Hepatocyte (in vitro differentiated cells): ENCODE results near the gene SH2D7. TPM values are rescaled to one million over a fixed set of nuclear protein-coding genes. Genes with fewer than 3 reads are reported as not detected.

Experiments used
- DNase-seq: peaks from one replicate; pipeline ENCODE4 v3.0.0-alpha.2; 2016; ENCODE audit warnings: low spot score
- H2AFZ ChIP-seq: fragments of 200-600 bp; sonication (generic); 2 replicates; pipeline ENCODE4 v1.6.0; 2016; ENCODE audit warnings: antibody characterized with exemption, mild to moderate bottlenecking
- H3K27ac ChIP-seq: fragments of 200-600 bp; sonication (generic); 2 replicates; pipeline ENCODE4 v1.5.1; 2016; ENCODE audit warnings: mild to moderate bottlenecking
- H3K27me3 ChIP-seq: fragments of 200-600 bp; sonication (generic); 2 replicates; pipeline ENCODE4 v1.6.1; 2016
- H3K36me3 ChIP-seq: fragments of 200-600 bp; sonication (generic); replicated peaks from 2 replicates; pipeline ENCODE4 v1.5.1; 2016; ENCODE audit warnings: low read depth; ENCODE audit not compliant: insufficient read depth
- H3K4me1 ChIP-seq: fragments of 200-600 bp; sonication (generic); 2 replicates; pipeline ENCODE4 v1.5.1; 2016; ENCODE audit warnings: mild to moderate bottlenecking, moderate library complexity; ENCODE audit not compliant: insufficient read depth
- H3K4me2 ChIP-seq: fragments of 200-600 bp; sonication (generic); 2 replicates; pipeline ENCODE4 v1.6.0; 2016
- H3K4me3 ChIP-seq: fragments of 200-600 bp; sonication (generic); 2 replicates; pipeline ENCODE4 v1.5.1; 2016; ENCODE audit warnings: mild to moderate bottlenecking
- H3K79me2 ChIP-seq: fragments of 200-600 bp; sonication (generic); 2 replicates; pipeline ENCODE4 v1.6.0; 2017; ENCODE audit warnings: mild to moderate bottlenecking
- H3K9me2 ChIP-seq: fragments of 200-600 bp; sonication (generic); replicated peaks from 2 replicates; pipeline ENCODE4 v1.6.0; 2017; ENCODE audit warnings: mild to moderate bottlenecking; ENCODE audit not compliant: insufficient read depth
- H3K9me3 ChIP-seq: fragments of 200-600 bp; sonication (generic); 2 replicates; pipeline ENCODE4 v1.5.1; 2016; ENCODE audit warnings: low read depth, mild to moderate bottlenecking
- H4K20me1 ChIP-seq: fragments of 200-600 bp; sonication (generic); 2 replicates; pipeline ENCODE4 v1.6.0; 2016; ENCODE audit warnings: mild to moderate bottlenecking; ENCODE audit not compliant: insufficient read depth, poor library complexity, severe bottlenecking
- EZH2 ChIP-seq: fragments of 200-600 bp; sonication (generic); IDR thresholded peaks from 2 replicates; pipeline ENCODE4 v1.6.1; 2016; ENCODE audit warnings: antibody characterized with exemption, mild to moderate bottlenecking, borderline replicate concordance
- EZH2phosphoT487 ChIP-seq: fragments of 200-600 bp; sonication (generic); IDR thresholded peaks from one replicate; pipeline ENCODE4 v1.6.1; 2018; ENCODE audit warnings: antibody characterized with exemption, mild to moderate bottlenecking, low read depth, moderate library complexity; ENCODE audit not compliant: unreplicated experiment, severe bottlenecking
- WGBS: methylation state at CpG from one replicate; pipeline ENCODE4 v1.1.6; 2016; ENCODE audit warnings: low lambda C conversion rate; ENCODE audit errors: missing lambda C conversion rate; 5-methylcytosine and 5-hydroxymethylcytosine counted together
- polyA plus RNA-seq: library from polyadenylated mRNA; unstranded; fragments of >200 nt; fragmentation: Nextera tagmentation; extraction: Ambion mirVana; gene quantifications from 2 replicates; pipeline ENCODE4 v1.2.1, GENCODE V29; 2016
- total RNA-seq: library from RNA; depleted of rRNA; stranded (reverse); fragments of >200 nt; gene quantifications from 2 replicates; pipeline ENCODE4 v1.2.3, GENCODE V29; 2014
- TF ChIP-seq, protein P1 (sequence below): fragments of 200-600 bp; sonication (generic); IDR thresholded peaks from 2 replicates; pipeline ENCODE4 v1.5.1; 2016; ENCODE audit warnings: antibody characterized with exemption, mild to moderate bottlenecking; ENCODE audit not compliant: poor library complexity

The SH2D7 gene
- total and polyA plus RNA-seq, 2 experiments from 2014 or later: 0.22 TPM; not detected in 1

DNA sequence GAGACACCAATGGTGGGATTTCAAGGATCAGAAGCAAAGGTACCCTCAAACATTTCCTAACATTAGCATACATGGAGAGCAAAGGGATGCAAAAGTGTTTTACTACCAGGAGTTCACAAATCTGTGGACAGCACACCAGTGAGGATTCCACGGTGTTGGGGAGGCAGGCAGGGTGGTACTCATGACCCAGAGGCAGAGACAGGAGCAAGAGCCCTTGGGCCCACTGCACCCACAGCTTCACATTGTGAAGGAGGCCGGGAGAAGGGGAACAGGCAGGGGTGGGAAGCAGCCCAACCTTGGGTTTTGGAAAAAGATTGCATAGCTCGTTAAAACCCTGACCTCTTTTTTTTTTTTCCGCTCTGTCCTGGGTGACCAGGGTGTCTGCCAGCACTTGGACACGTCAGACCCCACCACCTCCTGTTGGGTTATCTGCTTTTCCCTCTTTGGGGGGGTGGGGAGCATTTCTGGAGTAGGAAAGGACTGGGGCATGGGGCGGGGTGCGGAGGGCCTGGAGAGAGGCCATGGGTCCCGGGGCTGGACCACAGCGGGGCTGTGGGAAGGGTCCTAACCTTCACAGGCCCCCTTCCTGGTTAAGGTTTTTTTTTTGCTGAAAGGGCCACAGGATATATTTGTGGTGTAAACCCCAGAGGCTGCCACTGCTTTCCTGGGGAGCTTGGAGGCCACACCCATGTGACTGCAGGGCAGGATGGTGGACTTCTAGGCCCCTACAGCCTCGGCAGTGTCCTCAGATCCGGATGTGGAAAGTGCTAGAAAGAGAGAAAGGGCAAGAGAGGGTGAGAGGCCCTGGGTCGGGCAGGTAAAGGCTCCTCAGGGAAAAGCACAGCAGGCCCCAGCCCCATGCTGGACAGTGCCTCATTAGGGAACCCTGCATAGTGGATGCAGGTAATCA, 12.5 kb downstream of the SH2D7 start:
- Histone ChIP-seq H3K4me2 (no peak overlapping the region), H2AFZ (no peak overlapping the region), H3K4me3 (no peak overlapping the region), H3K27me3 (no peaks in the 10 kb centered on the region), H3K79me2 (no peaks in the 10 kb centered on the region), H3K27ac (no peak overlapping the region), H3K4me1 (no peaks in the 10 kb centered on the region), H3K9me2 (no peaks in the 10 kb centered on the region), H3K9me3 (no peaks in the 10 kb centered on the region), H3K36me3 (no peaks in the 10 kb centered on the region), H4K20me1 (no peaks in the 10 kb centered on the region)
- DNase-seq: no peak
- 87% methylated on average over 12 of the region's 12 CpGs for WGBS
- TF ChIP-seq EZH2phosphoT487: no peak
- TF ChIP-seq, protein P1, sequence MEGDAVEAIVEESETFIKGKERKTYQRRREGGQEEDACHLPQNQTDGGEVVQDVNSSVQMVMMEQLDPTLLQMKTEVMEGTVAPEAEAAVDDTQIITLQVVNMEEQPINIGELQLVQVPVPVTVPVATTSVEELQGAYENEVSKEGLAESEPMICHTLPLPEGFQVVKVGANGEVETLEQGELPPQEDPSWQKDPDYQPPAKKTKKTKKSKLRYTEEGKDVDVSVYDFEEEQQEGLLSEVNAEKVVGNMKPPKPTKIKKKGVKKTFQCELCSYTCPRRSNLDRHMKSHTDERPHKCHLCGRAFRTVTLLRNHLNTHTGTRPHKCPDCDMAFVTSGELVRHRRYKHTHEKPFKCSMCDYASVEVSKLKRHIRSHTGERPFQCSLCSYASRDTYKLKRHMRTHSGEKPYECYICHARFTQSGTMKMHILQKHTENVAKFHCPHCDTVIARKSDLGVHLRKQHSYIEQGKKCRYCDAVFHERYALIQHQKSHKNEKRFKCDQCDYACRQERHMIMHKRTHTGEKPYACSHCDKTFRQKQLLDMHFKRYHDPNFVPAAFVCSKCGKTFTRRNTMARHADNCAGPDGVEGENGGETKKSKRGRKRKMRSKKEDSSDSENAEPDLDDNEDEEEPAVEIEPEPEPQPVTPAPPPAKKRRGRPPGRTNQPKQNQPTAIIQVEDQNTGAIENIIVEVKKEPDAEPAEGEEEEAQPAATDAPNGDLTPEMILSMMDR: no peak
- TF ChIP-seq EZH2: no peak

DNA sequence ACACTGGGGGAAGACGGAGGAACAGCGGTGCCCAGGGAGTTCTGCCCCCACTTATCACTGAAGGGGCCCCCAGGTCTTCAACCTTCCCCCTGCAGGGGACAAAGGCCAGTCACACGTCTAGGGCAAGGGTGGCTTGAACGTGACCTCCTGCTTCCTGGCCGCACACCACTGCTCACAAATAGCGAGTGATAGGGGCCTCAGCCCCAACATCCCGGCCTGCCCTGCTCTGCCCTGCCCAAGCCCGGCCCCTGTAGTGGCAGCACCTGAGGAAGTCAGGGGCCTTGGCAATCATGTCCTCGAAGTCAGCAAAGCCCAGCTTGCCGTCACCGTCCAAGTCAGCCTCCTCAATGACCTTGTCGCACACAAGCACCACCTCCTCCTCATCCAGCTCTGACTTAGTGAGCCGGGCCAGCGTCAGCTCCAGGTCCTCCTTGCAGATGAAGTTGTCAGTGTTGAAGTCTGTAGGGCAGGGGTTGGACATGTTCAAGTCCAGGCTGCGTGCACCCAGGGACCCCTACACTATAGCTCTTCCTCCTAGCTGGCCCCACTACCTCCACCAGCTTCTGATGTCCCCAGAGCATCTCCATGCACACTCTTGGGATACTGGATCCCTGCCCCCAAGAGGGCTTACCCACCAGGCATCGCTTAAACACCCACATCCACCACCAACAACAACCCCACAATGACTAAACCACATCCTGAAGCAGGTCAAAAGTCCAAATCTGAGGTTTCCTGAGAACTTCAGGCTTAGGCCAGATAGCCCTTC, 13.3 kb downstream of the SH2D7 start:
- DNase-seq: no peak
- 92% methylated on average over 16 of the region's 16 CpGs for WGBS
- H2AFZ ChIP-seq: no peak overlapping the region
- no peaks in the 10 kb centered on the region for H4K20me1 ChIP-seq
- H3K4me3 ChIP-seq: no peak overlapping the region
- TF ChIP-seq, protein P1: no peak
- TF ChIP-seq EZH2 (no peak), EZH2phosphoT487 (no peak)
- no peaks in the 10 kb centered on the region for H3K27me3 ChIP-seq
- no peaks in the 10 kb centered on the region for H3K9me2 ChIP-seq
- no peaks in the 10 kb centered on the region for H3K79me2 ChIP-seq
- no peaks in the 10 kb centered on the region for H3K4me1 ChIP-seq
- no peak overlapping the region for H3K4me2 ChIP-seq
- no peaks in the 10 kb centered on the region for H3K9me3 ChIP-seq
- H3K36me3 ChIP-seq: no peaks in the 10 kb centered on the region
- H3K27ac ChIP-seq: no peak overlapping the region

DNA sequence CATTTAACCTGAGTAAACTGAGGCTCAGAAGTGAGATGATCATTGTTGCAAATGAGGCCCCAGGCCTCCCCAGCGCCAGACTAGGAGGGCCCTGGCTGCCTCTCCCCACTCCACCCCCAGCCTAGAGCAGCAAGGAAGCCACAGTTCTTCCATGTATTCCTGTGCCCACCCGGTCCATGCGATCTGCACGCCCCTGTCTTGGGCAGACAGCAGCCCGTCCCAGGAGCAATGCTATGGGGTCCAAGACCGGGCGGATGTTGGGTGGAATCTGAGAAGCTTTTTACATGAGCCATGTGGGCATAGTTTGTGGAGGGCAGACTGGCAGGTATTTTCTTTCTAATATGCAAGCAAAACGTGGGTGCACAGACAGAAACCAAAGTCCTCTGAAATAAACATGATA, 15.1 kb downstream of the SH2D7 start:
- no peak for DNase-seq
- 95% methylated on average over 8 of the region's 8 CpGs for WGBS
- Histone ChIP-seq H3K4me1 (no peaks in the 10 kb centered on the region), H3K27ac (no peak overlapping the region), H3K79me2 (no peaks in the 10 kb centered on the region), H4K20me1 (no peaks in the 10 kb centered on the region), H3K9me2 (no peaks in the 10 kb centered on the region), H3K9me3 (no peaks in the 10 kb centered on the region), H3K4me2 (no peak overlapping the region), H3K36me3 (no peaks in the 10 kb centered on the region), H3K27me3 (no peaks in the 10 kb centered on the region), H3K4me3 (no peak overlapping the region), H2AFZ (no peak overlapping the region)
- TF ChIP-seq EZH2phosphoT487 (no peak), EZH2 (no peak)
- TF ChIP-seq, protein P1: no peak
